SIG-M5 (cell line): ENCODE measurements around the gene MAP2K1.
"Not testable (repeated sequence)": the region's sequence is repeated elsewhere in the genome, so short reads cannot be mapped to it uniquely, and the experiment has no call there.

Source experiments
- DNase-seq: peaks from one replicate; lab custom pipeline; 2025; lab: John Stamatoyannopoulos, UW

The MAP2K1 gene

DNA sequence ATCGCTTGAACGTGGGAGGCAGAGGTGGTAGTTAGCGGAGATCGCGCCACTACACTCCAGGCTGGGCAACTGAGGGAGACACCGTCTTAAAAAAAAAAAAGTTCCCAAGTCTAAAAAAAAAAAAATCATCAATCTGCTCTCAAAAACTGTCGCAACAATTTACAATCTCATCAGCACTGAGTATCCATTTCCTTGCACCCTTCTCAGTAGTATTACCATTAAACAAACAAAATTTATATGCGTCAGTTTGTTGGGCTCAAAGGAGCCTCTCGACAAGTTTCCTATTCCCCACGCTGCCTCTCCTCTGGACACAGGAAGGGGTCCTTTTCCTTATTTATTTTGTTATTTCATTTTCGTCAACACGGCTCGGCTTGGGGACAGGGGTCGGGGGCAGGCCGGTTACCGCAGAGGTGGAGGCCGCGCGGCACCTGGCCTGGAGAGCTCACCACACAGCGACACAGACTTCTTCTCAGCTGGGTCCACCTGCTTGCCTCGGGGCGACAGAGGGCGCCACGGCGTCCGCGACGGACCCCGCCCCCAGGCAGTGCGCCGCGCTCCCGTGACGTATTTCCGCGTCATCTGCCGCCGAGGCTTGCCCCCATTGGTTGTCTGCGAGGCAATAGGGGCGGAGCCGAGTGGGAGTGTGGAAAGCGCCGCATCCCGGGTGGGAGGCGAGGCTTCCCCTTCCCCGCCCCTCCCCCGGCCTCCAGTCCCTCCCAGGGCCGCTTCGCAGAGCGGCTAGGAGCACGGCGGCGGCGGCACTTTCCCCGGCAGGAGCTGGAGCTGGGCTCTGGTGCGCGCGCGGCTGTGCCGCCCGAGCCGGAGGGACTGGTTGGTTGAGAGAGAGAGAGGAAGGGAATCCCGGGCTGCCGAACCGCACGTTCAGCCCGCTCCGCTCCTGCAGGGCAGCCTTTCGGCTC is at the start of gene MAP2K1:
Gene MAP2K1 (plus strand): TSS at position 709 of the 920 bp plus-strand sequence. CDS start 436 bp downstream, outside the sequence.
- DNase-seq = peak; percentile 77

GRCh38 chr15:66348530-66348929 is 38.2 kb upstream of the MAP2K1 start:
- DNase-seq = not testable (repeated sequence)

DNA sequence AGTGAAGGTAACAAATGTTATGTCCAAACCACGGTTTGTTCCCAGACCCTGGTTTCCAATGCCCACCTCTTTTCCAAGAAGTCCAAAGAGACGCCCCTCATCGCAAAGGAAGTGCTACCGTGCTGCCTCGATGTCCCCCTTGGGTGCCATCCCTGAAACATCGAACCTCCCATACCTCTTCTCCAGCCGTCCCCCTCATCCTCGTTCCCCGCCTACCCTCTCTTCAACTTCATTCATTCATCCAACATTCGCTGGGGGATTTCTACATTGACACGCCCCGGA is 30.7 kb upstream of the MAP2K1 start:
- DNase-seq = no peak

GRCh38 chr15:66356359-66357236 is 30.1 kb upstream of the MAP2K1 start, which contains the start of gene TIPIN:
TIPIN (minus strand) TSS chr15:66356685; CDS start chr15:66352947, 3,738 bp downstream.
- peak; percentile 62 for DNase-seq

- DNase-seq = no peak
These were observed 27.0 kb upstream of the MAP2K1 start for GRCh38 chr15:66359740-66360139.

DNA sequence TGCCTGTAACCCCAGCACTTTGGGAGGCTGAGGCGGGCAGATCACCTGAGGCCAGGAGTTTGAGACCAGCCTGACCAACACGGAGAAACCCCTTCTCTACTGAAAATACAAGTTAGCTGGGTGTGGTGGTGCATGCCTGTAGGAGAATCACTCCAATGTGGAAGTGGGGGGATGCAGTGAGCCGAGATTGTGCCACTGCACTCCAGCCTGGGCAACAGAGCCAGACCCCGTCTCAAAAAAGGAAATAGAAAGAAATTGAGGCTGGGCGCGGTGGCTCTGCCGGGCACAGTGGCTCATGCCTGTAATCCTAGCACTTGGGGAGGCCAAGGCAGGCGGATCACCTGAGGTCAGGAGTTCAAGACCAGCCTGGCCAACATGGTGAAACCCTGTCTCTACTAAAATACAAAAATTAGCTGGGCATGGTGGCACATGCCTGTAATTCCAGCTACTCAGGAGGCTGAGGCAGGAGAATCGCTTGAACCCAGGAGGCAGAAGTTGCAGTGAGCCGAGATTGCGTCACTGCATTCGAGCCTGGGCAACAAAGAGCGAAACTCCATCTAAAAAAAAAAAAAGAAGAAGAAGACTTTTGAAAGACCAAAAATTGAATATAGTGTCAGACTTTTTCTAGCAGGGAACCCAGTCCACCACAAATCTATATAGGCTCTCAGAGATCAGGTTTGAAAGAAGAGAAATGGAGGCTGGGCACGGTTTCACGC is 24.8 kb upstream of the MAP2K1 start:
- peak; percentile 2 for DNase-seq

- no peak for DNase-seq
These were observed 23.9 kb upstream of the MAP2K1 start for GRCh38 chr15:66362776-66363175.

- DNase-seq = no peak
These were observed 21.7 kb upstream of the MAP2K1 start for GRCh38 chr15:66364944-66365528.

GRCh38 chr15:66369773-66370651 is 16.7 kb upstream of the MAP2K1 start:
- peak; percentile 19 for DNase-seq

DNA sequence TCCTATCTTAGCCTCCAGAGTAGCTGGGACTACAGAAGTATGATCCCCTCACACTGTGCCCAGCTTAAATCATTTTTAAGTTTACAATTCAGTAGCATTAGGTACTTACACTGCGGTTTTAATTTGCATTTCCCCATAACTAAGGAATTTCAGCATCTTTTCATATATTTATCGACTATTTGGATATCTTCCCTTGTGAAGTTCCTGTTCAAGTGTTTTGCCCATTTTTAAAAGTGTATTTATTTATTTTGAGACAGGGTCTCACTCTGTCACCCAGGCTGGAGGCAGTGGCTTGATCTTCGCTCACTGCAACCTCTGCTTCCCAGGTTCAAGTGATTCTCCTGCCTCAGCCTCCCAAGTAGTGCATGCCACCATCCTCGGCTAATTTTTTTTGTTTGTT is 12.5 kb upstream of the MAP2K1 start:
- no peak for DNase-seq

DNA sequence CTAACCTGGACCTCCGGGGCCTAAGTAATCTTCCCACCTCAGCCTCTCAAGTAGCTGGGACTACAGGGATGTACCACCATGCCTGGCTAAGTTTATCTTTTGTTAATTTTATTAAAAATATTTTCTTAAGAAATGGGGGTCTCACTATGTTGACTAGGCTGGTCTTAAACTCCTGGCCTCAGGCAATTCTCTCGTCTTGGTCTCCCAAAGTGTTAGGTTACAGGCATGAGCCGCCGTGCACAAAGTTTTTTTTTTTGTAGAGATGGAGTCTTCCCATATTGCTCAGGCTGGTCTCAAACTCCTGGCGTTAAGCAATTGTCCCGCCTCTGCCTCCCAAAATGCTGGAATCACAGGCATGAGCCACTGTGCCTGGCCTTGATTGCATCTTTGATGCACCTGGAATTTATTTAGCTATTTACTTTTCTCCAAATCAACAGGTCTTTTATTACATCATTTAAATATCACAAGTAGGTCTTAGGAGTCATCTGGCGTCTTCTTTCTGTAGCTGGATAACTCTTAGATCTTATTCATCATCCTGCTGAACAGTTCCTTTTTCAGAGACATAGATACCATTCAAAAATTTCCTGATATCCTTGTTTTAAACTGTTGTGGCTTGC is 7.8 kb upstream of the MAP2K1 start:
- no peak for DNase-seq

- DNase-seq = not testable (repeated sequence)
These were observed 5.3 kb upstream of the MAP2K1 start for GRCh38 chr15:66381376-66381775.

DNA sequence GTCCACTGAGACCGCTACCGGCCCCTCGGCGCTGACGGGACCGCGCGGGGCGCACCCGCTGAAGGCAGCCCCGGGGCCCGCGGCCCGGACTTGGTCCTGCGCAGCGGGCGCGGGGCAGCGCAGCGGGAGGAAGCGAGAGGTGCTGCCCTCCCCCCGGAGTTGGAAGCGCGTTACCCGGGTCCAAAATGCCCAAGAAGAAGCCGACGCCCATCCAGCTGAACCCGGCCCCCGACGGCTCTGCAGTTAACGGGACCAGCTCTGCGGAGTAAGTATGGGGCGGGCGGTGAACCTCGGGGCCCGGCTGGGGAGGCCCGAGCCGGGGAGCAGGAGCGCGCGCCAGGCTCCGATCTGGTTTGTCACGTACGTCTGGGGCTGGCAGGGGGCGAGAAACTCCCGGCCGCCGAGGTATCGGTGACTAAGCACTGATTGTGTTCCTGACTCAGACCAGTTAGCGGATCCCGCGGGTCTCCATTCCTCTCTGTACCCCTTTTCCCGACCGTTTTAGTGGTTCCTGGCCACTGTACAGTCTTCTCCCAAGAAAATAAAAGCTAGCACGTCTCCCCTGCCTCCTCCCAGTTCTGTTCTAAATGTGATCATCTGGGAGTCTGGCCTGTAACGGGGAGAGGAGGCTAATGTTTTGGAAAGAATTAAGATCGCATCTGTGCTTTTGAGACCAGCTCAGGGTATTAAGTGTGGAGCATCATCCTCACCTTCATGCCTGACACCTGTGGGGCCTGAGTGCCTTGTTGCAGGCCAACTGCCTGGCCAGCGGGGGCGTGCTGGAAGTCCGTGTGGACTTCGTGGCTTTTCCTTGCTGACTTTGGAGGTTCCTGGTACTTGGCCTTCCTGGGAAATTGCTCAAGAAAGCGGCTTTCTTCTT is 691 bp downstream of the MAP2K1 start:
- no peak for DNase-seq

- DNase-seq = no peak
These were observed 1.3 kb downstream of the MAP2K1 start for GRCh38 chr15:66388043-66388363.

DNA sequence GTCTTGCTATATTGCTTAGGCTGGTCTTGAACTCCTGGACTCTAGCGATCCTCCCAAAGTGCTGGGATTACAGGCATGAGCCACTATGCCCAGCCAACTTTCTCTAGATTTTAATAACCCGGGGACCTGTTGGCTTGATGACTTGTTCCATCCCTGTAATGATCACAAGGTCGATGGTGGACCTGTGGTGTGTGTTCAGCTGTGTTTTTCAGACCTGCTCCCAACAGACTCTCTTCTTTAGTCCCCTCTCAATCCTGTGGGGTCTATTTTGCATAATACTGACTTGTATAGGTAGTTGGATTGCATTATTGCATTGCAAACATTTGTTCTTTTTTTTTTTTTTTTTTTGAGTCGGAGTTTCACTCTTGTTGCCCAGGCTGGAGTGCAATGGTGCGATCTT is 1.9 kb downstream of the MAP2K1 start:
- DNase-seq = no peak

GRCh38 chr15:66389098-66389858 is 2.6 kb downstream of the MAP2K1 start:
- no peak for DNase-seq

GRCh38 chr15:66389859-66390381 is 3.2 kb downstream of the MAP2K1 start:
- DNase-seq = no peak

DNA sequence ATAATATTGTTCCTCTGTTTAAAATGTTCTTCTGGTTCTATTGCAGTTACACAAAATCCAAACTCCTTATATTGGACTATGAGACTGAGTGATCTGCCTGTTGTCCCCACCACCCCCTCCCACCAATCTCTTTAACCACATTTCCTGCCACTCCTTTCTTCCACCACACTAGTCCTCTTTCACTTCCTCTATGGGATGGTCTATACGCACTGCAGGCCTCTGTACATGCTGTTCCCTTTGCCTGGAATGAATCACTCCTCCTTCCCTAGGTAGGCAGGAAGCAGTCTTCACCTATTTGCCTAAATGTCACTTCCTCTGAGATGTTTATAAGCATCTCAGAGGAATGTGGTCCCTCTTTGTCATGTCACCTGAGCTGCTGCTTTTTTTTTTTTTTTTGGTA is 4.0 kb downstream of the MAP2K1 start:
- DNase-seq = peak; percentile 82
